Liver (tissue), 9 donors: ENCODE data around the gene C10orf120. TPM values are rescaled to one million over a fixed set of nuclear protein-coding genes. Genes with fewer than 3 reads are reported as not detected.

Experiments used
- DNase-seq: peaks from one replicate; pipeline ENCODE4 v3.0.0-alpha.2; 2017; ENCODE audit warnings: low spot score
- H3K27ac ChIP-seq, 2 donors: one replicate each; pipeline ENCODE4 v1.7.0; 2013; ENCODE audit warnings: inconsistent platforms in 2 of 2, low read length in 2 of 2, control low read depth in 1 of 2, low read depth in 1 of 2, mild to moderate bottlenecking in 1 of 2
- H3K27me3 ChIP-seq, 4 donors: one replicate each; pipeline versions ENCODE4 v1.6.1 to v1.7.0; 2013; ENCODE audit warnings: low read length in 3 of 4, inconsistent platforms in 1 of 4, mild to moderate bottlenecking in 1 of 4, moderate library complexity in 1 of 4; ENCODE audit not compliant: control insufficient read depth in 4 of 4, insufficient read depth in 4 of 4
- H3K36me3 ChIP-seq, 4 donors: one replicate each; pipeline versions ENCODE4 v1.6.1 to v1.7.0; 2013; ENCODE audit warnings: low read length in 3 of 4, mild to moderate bottlenecking in 3 of 4, low read depth in 1 of 4, moderate library complexity in 1 of 4; ENCODE audit not compliant: control insufficient read depth in 4 of 4, insufficient read depth in 3 of 4
- H3K4me1 ChIP-seq, 4 donors: one replicate each; pipeline versions ENCODE4 v1.6.1 to v1.7.0; 2013; ENCODE audit warnings: low read length in 3 of 4, mild to moderate bottlenecking in 3 of 4, moderate library complexity in 1 of 4; ENCODE audit not compliant: control insufficient read depth in 4 of 4, insufficient read depth in 4 of 4
- H3K4me3 ChIP-seq, 3 donors: one replicate each; pipeline versions ENCODE4 v1.6.1 to v1.7.0; 2013; ENCODE audit warnings: low read length in 3 of 3, control low read depth in 1 of 3, low read depth in 1 of 3, mild to moderate bottlenecking in 1 of 3
- H3K9ac ChIP-seq, 2 donors: one replicate each; pipeline ENCODE4 v1.7.0; 2013; ENCODE audit warnings: low read length in 2 of 2, mild to moderate bottlenecking in 2 of 2, moderate library complexity in 2 of 2, control low read depth in 1 of 2, low read depth in 1 of 2
- H3K9me3 ChIP-seq, 4 donors: one replicate each; pipeline versions ENCODE4 v1.6.1 to v1.7.0; 2013; ENCODE audit warnings: low read length in 3 of 4; ENCODE audit not compliant: control insufficient read depth in 4 of 4
- EGR1 ChIP-seq, 2 donors: IDR thresholded peaks; 2 replicates each; pipeline ENCODE4 v1.6.1; 2016 to 2018; ENCODE audit warnings: antibody characterized with exemption in 2 of 2, low read depth in 2 of 2
- FOXA1 ChIP-seq: IDR thresholded peaks from 2 replicates; pipeline ENCODE4 v1.6.1; 2016; ENCODE audit warnings: antibody characterized with exemption
- FOXA2 ChIP-seq: IDR thresholded peaks from 2 replicates; pipeline ENCODE4 v1.6.1; 2016; ENCODE audit warnings: antibody characterized with exemption
- GABPA ChIP-seq, 2 donors: IDR thresholded peaks in 1 of 2; conservative IDR thresholded peaks in 1 of 2; 2 replicates each; pipeline ENCODE4 v1.6.1; 2016; ENCODE audit warnings: antibody characterized with exemption in 2 of 2, mild to moderate bottlenecking in 1 of 2, moderate library complexity in 1 of 2
- HNF4G ChIP-seq: IDR thresholded peaks from 2 replicates; pipeline ENCODE4 v1.6.1; 2016; ENCODE audit warnings: antibody characterized with exemption
- JUND ChIP-seq, 2 donors: IDR thresholded peaks; 2 replicates each; pipeline ENCODE4 v1.6.1; 2016; ENCODE audit warnings: antibody characterized with exemption in 2 of 2
- RAD21 ChIP-seq, 2 donors: IDR thresholded peaks; 2 replicates each; pipeline ENCODE4 v1.6.1; 2016; ENCODE audit warnings: antibody characterized with exemption in 2 of 2, mild to moderate bottlenecking in 2 of 2
- RXRA ChIP-seq, 2 donors: IDR thresholded peaks; 2 replicates each; pipeline ENCODE4 v1.6.1; 2017 to 2018; ENCODE audit warnings: antibody characterized with exemption in 2 of 2, mild to moderate bottlenecking in 1 of 2
- SP1 ChIP-seq: IDR thresholded peaks from 2 replicates; pipeline ENCODE4 v1.6.1; 2018; ENCODE audit warnings: antibody characterized with exemption, mild to moderate bottlenecking
- TAF1 ChIP-seq: conservative IDR thresholded peaks from 2 replicates; pipeline ENCODE4 v1.6.1; 2016; ENCODE audit warnings: antibody characterized with exemption, mild to moderate bottlenecking
- YY1 ChIP-seq: IDR thresholded peaks from 2 replicates; pipeline ENCODE4 v1.6.1; 2016; ENCODE audit warnings: antibody characterized with exemption, mild to moderate bottlenecking
- WGBS: extraction: QIAGEN DNeasy Blood & Tissue Kit; methylation state at CpG from one replicate; pipeline ENCODE4 v1.1.7; 2013; 5-methylcytosine and 5-hydroxymethylcytosine counted together
- polyA plus RNA-seq, 2 donors: library from polyadenylated mRNA; stranded (reverse) in 1 of 2; unstranded in 1 of 2; fragments of 200-250 nt in 1 of 2; fragments of >200 nt in 1 of 2; fragmentation: Nextera tagmentation in 1 of 2; extraction: Ambion mirVana in 1 of 2; gene quantifications; one replicate each; pipeline versions ENCODE4 v1.2.1 to v1.2.3, GENCODE V29; 2013 to 2015
- total RNA-seq, 2 donors: library from RNA; depleted of rRNA; stranded (reverse); fragments of >200 nt; gene quantifications; one replicate each; pipeline ENCODE4 v1.2.3, GENCODE V29; 2014
- TF ChIP-seq, protein P1 (sequence below): IDR thresholded peaks from 2 replicates; pipeline ENCODE4 v1.6.1; 2016; ENCODE audit warnings: antibody characterized with exemption
- TF ChIP-seq, protein P2 (sequence below): IDR thresholded peaks from 2 replicates; pipeline ENCODE4 v1.6.1; 2016; ENCODE audit warnings: antibody characterized with exemption
- TF ChIP-seq, protein P3 (sequence below): IDR thresholded peaks from 2 replicates; pipeline ENCODE4 v1.6.1; 2016; ENCODE audit warnings: antibody characterized with exemption, mild to moderate bottlenecking
- TF ChIP-seq, protein P4 (sequence below): fragments of 150-350 bp; IDR thresholded peaks from 2 replicates; pipeline ENCODE4 v1.5.1; 2017; ENCODE audit warnings: improper control_type of control experiment, low read depth, low read length; ENCODE audit not compliant: missing input control
- TF ChIP-seq, protein P5 (sequence below): IDR thresholded peaks from 2 replicates; pipeline ENCODE4 v1.6.1; 2016; ENCODE audit warnings: antibody characterized with exemption
- donor health status: healthy.
- donor health status: healthy.
- donor health status: healthy.
- donor health status: healthy.
- donor health status: healthy.

C10orf120 gene
- total and polyA plus RNA-seq, 4 donors, result not detected

DNA sequence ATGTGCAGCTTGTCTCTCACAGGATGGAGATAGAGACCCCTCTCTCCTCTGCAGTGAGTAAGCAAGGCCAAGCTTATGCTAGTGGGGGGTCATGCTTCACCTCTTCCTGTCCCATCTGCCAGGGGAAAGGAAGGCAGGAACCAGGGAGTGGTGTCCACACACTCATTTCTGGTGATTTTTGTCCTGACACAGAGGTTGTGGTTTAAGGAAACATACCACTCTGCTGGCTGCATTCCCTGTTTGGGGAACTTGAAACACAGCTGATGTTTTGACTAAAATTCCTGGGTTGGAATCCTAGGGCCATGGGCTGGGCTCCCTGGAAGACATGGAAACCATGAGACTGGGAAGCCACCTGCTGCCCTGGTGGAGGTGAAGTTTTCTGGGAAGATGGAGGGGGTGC lies 21.4 kb downstream of the C10orf120 start:
- Histone ChIP-seq H3K9ac (no peak overlapping the region), H3K36me3 (no peaks in the 10 kb centered on the region), H3K4me1 (no peaks in the 10 kb centered on the region), H3K27me3 (peaks cover 0 to 7% (median 0%) of the 10 kb centered on the region in 4 donors), H3K9me3 (no peaks in the 10 kb centered on the region), H3K4me3 (no peak overlapping the region), H3K27ac (no peak overlapping the region)
- DNase-seq, result no peak
- TF ChIP-seq, protein P1, sequence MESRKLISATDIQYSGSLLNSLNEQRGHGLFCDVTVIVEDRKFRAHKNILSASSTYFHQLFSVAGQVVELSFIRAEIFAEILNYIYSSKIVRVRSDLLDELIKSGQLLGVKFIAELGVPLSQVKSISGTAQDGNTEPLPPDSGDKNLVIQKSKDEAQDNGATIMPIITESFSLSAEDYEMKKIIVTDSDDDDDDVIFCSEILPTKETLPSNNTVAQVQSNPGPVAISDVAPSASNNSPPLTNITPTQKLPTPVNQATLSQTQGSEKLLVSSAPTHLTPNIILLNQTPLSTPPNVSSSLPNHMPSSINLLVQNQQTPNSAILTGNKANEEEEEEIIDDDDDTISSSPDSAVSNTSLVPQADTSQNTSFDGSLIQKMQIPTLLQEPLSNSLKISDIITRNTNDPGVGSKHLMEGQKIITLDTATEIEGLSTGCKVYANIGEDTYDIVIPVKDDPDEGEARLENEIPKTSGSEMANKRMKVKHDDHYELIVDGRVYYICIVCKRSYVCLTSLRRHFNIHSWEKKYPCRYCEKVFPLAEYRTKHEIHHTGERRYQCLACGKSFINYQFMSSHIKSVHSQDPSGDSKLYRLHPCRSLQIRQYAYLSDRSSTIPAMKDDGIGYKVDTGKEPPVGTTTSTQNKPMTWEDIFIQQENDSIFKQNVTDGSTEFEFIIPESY, result no peak
- TF ChIP-seq JUND (IDR thresholded peaks at IDR 0.05), result no peak
- TF ChIP-seq, protein P2, sequence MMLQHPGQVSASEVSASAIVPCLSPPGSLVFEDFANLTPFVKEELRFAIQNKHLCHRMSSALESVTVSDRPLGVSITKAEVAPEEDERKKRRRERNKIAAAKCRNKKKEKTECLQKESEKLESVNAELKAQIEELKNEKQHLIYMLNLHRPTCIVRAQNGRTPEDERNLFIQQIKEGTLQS, result no peak

DNA sequence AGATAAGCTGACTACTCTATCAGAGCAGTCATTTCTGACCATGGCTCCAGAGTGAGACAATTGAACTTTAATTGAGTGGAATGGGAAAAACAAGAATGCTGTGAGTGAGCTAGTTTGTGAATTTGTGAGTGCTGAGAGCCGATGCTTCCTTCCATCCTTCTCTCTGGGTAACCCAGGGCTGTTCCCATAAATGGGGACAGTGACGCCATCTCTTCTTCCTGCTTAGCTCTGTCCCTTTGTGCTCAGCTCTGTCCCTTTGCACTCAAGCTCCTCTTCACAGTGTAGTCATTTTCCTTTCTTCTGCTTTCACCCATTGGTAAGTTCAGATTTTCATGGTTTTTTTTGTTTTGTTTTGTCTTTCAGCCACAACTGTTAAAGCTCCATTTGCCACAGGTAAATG lies 24.4 kb downstream of the C10orf120 start:
- Histone ChIP-seq H3K4me3 (no peak overlapping the region), H3K36me3 (no peaks in the 10 kb centered on the region), H3K27ac (peak overlapping the region in 1 of 2 donors; percentile 18), H3K9me3 (no peaks in the 10 kb centered on the region), H3K9ac (no peak overlapping the region), H3K4me1 (no peaks in the 10 kb centered on the region), H3K27me3 (peaks cover 0 to 7% (median 0%) of the 10 kb centered on the region in 4 donors)
- DNase-seq, result no peak
- 65% methylated on average over 2 of the region's 2 CpGs for WGBS
- TF ChIP-seq FOXA2, result no peak

DNA sequence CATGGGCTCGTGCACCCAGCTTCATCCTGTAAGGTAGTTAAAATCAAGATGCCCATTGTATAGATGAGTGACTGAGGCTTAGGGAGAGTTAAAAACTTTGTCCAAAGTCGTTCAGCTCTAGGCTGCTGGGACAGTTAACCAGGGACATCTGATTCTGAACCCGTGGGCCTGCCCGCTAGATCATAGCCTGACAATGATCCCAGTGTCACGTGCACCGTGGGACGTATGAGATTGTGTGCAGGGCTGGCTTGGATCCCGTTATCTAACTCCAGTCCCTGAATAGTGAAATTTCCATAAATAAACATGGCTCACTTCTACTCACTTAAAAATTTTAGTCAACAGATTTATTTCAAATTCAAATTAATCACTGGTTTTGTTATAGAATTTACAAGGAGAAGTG lies 24.9 kb downstream of the C10orf120 start:
- H3K4me1 ChIP-seq, result no peaks in the 10 kb centered on the region
- no peaks in the 10 kb centered on the region for H3K36me3 ChIP-seq
- H3K4me3 ChIP-seq, result no peak overlapping the region
- DNase-seq, result no peak
- H3K9ac ChIP-seq, result no peak overlapping the region
- peaks cover 0 to 7% (median 0%) of the 10 kb centered on the region in 4 donors for H3K27me3 ChIP-seq
- no peak overlapping the region for H3K27ac ChIP-seq
- 55% methylated on average over 8 of the region's 8 CpGs for WGBS
- TF ChIP-seq JUND (IDR thresholded peaks at IDR 0.05), result no peak
- TF ChIP-seq RXRA (IDR thresholded peaks at IDR 0.05), result peak; percentile 46 to 66
- H3K9me3 ChIP-seq, result no peaks in the 10 kb centered on the region

DNA sequence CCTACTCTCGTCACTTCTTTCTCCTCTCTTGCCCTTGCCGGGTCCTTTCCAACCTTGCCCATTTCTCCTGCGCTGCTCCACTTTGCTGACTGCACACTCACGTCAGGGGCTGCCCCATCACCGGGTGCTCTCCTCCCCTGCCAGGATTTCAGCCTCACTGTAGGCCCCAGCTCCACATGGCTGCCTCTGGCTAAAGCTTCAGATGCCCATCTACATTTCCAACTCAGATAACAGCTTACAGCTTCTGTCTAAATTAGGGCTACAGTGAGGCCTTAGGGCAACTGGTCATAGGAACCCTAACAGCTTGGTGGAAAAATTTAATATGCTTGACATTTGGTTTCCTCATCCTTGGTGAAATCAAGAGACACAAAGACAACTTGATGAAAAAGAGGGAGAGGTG lies 25.9 kb downstream of the C10orf120 start:
- 76% methylated on average over 5 of the region's 5 CpGs for WGBS
- no peaks in the 10 kb centered on the region for H3K36me3 ChIP-seq
- DNase-seq, result no peak
- no peaks in the 10 kb centered on the region for H3K4me1 ChIP-seq
- H3K27ac ChIP-seq, result no peak overlapping the region
- no peak overlapping the region for H3K4me3 ChIP-seq
- no peak overlapping the region for H3K9ac ChIP-seq
- H3K27me3 ChIP-seq, result peaks cover 0 to 7% (median 0%) of the 10 kb centered on the region in 4 donors
- H3K9me3 ChIP-seq, result no peaks in the 10 kb centered on the region
- TF ChIP-seq, protein P2, result no peak
- TF ChIP-seq GABPA (IDR thresholded peaks at IDR 0.05 in 1 of 2, conservative IDR thresholded peaks at IDR 0.05 in 1 of 2), result no peak
- TF ChIP-seq HNF4G, result no peak
- TF ChIP-seq FOXA1, result no peak
- TF ChIP-seq SP1, result no peak
- TF ChIP-seq TAF1, result no peak
- TF ChIP-seq JUND (IDR thresholded peaks at IDR 0.05), result no peak
- TF ChIP-seq FOXA2, result no peak
- TF ChIP-seq YY1, result no peak
- no peak for TF ChIP-seq RAD21 (IDR thresholded peaks at IDR 0.05)
- TF ChIP-seq, protein P3, sequence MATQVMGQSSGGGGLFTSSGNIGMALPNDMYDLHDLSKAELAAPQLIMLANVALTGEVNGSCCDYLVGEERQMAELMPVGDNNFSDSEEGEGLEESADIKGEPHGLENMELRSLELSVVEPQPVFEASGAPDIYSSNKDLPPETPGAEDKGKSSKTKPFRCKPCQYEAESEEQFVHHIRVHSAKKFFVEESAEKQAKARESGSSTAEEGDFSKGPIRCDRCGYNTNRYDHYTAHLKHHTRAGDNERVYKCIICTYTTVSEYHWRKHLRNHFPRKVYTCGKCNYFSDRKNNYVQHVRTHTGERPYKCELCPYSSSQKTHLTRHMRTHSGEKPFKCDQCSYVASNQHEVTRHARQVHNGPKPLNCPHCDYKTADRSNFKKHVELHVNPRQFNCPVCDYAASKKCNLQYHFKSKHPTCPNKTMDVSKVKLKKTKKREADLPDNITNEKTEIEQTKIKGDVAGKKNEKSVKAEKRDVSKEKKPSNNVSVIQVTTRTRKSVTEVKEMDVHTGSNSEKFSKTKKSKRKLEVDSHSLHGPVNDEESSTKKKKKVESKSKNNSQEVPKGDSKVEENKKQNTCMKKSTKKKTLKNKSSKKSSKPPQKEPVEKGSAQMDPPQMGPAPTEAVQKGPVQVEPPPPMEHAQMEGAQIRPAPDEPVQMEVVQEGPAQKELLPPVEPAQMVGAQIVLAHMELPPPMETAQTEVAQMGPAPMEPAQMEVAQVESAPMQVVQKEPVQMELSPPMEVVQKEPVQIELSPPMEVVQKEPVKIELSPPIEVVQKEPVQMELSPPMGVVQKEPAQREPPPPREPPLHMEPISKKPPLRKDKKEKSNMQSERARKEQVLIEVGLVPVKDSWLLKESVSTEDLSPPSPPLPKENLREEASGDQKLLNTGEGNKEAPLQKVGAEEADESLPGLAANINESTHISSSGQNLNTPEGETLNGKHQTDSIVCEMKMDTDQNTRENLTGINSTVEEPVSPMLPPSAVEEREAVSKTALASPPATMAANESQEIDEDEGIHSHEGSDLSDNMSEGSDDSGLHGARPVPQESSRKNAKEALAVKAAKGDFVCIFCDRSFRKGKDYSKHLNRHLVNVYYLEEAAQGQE, result no peak
- TF ChIP-seq RXRA (IDR thresholded peaks at IDR 0.05), result no peak
- TF ChIP-seq, protein P4, sequence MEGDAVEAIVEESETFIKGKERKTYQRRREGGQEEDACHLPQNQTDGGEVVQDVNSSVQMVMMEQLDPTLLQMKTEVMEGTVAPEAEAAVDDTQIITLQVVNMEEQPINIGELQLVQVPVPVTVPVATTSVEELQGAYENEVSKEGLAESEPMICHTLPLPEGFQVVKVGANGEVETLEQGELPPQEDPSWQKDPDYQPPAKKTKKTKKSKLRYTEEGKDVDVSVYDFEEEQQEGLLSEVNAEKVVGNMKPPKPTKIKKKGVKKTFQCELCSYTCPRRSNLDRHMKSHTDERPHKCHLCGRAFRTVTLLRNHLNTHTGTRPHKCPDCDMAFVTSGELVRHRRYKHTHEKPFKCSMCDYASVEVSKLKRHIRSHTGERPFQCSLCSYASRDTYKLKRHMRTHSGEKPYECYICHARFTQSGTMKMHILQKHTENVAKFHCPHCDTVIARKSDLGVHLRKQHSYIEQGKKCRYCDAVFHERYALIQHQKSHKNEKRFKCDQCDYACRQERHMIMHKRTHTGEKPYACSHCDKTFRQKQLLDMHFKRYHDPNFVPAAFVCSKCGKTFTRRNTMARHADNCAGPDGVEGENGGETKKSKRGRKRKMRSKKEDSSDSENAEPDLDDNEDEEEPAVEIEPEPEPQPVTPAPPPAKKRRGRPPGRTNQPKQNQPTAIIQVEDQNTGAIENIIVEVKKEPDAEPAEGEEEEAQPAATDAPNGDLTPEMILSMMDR, result no peak
- TF ChIP-seq, protein P5, sequence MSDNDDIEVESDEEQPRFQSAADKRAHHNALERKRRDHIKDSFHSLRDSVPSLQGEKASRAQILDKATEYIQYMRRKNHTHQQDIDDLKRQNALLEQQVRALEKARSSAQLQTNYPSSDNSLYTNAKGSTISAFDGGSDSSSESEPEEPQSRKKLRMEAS, result no peak
- no peak for TF ChIP-seq EGR1 (IDR thresholded peaks at IDR 0.05; ENCODE audit: low read depth in 2 of 2)
